SH-SY5Y (cell line): ENCODE results near the gene RPS6KA5.

Experiments used
- GATA2 ChIP-seq: IDR thresholded peaks from 2 replicates; pipeline ENCODE4 v1.6.1; 2011; ENCODE audit warnings: mild to moderate bottlenecking, low read depth, low read length
- GATA3 ChIP-seq: IDR thresholded peaks from 2 replicates; pipeline ENCODE4 v1.6.1; 2011; ENCODE audit warnings: low read depth, mild to moderate bottlenecking, low read length, moderate library complexity

DNA sequence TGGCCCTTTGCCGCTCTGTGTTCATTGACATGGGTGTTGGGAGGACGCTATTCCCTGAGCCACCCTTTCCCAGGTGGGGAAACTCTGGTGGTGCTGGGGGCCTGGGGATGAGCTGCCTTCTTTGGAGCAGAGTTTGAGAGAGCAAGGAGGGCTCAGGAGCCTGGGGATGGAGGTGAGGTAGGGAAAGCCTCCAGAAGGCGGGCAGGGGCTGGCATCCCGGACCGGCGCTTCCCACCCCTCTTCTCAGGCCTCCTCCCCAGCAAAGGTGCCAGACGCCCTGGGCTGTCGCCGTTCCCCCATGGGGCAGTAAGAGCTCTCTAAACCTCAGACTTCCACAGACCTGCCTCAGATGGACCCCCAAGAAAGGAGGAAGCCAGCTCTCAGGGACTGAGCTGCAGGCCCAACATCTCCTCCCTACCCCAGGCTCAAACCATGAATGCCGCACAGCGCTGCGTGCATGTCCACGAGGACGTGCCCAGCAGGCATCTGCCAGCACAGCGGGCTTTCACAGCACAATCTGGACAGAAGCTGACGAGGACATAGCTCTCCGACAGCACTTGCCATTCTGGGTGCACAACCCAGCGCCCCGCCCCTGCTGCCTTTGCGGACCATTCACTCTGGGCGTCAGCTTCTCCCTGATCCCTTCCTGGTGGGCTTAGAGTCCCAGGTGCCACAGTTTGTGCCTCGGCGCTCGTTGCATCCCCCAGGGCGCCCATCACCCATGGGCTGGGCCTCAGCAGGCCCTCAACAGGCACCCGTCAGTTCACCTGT lies 229.3 kb downstream of the RPS6KA5 start:
- no peak for TF ChIP-seq GATA3
- TF ChIP-seq GATA2, result no peak
